H1 (cell line): ENCODE results near the gene ATP6V0E2. TPM values are rescaled to one million over a fixed set of nuclear protein-coding genes. Genes with fewer than 3 reads are reported as not detected.

Experiments used
- SIRT6 ChIP-seq: IDR thresholded peaks from one replicate; pipeline ENCODE4 v1.7.1; 2012; ENCODE audit warnings: low read length, inconsistent platforms
- TBP ChIP-seq: IDR thresholded peaks from 2 replicates; pipeline ENCODE4 v1.6.1; 2011; ENCODE audit warnings: low read depth, low read length, improper control_type of control experiment
- polyA plus RNA-seq, 7 experiments: library from polyadenylated mRNA; depleted of rRNA in 3 of 7; stranded (reverse) in 5 of 7; unstranded in 2 of 7; fragments of >200 nt in 5 of 7; fragments of 200-250 nt in 2 of 7; gene quantifications; 1 replicate in 5 of 7; 2 replicates in 1 of 7; 4 replicates in 1 of 7; pipeline versions ENCODE4 v1.2.1 to v1.2.3, GENCODE V29; 2011 to 2013; ENCODE audit warnings: missing spikeins in 2 of 7, mixed read lengths in 2 of 7
- total RNA-seq: library from RNA; stranded (reverse); fragmentation: NEBNext Ultra II Directional; extraction: Animal tissue kit (Norgen Biotek cat#: 25700); gene quantifications from 2 replicates; pipeline ENCODE4 v1.2.1, GENCODE V29; 2021
- TF ChIP-seq, protein P1 (sequence below): fragments of 300-600 bp; sonication (generic); IDR thresholded peaks from 2 replicates; pipeline ENCODE4 v1.7.1; 2012; ENCODE audit warnings: low read length, moderate library complexity, mild to moderate bottlenecking, inconsistent platforms; ENCODE audit not compliant: insufficient replicate concordance

The ATP6V0E2 gene
- total and polyA plus RNA-seq, 2 of the 8 experiments (the other 6 are each of a cell fraction or from before 2014, with no cell fraction given) = 26.1 to 47.9 TPM

DNA sequence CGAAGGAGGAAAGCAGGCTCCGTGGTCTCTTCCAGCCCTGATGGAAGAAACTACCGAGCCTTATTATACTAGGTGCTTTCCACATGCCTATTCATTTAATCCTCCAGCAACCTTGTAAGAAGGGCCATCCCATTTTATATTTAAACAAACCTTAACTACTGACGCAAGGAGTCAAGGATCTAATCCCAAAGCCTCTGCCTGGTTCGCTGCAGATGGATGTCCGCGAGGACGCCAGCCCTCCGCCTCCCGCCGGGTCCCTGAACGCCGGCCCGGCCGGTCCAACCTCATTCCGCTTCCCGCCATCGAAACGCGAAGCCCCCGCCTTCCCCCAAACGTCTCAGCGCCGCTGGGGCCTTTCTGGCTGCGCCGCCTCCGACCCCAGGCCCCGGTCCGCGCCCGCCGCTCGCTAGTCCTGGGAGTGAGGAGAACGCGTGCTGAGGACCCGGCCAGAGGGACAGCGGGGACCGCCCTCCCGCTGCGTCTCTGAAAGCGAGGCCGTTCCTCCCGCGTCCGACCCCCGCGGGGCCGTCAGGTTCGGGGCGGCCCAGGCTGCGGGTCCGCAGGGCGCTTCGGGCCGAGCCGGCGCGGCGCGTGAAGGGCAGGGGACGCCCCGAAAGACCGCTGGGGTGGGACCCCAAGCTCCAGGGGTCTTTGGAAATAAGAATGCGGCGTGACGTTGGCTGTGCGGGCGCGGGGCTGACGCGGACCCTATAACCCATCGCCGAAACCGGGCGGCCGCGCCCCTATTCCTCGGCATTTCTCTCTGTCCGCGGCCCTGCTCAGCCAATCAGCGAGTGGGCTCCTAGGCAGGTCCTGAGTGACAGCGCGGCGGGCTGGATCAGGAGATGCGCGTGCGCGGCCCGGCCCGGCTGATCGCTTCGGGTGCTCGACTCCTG, at the start of gene ATP6V0E2 (continued):
- TF ChIP-seq, protein P1, sequence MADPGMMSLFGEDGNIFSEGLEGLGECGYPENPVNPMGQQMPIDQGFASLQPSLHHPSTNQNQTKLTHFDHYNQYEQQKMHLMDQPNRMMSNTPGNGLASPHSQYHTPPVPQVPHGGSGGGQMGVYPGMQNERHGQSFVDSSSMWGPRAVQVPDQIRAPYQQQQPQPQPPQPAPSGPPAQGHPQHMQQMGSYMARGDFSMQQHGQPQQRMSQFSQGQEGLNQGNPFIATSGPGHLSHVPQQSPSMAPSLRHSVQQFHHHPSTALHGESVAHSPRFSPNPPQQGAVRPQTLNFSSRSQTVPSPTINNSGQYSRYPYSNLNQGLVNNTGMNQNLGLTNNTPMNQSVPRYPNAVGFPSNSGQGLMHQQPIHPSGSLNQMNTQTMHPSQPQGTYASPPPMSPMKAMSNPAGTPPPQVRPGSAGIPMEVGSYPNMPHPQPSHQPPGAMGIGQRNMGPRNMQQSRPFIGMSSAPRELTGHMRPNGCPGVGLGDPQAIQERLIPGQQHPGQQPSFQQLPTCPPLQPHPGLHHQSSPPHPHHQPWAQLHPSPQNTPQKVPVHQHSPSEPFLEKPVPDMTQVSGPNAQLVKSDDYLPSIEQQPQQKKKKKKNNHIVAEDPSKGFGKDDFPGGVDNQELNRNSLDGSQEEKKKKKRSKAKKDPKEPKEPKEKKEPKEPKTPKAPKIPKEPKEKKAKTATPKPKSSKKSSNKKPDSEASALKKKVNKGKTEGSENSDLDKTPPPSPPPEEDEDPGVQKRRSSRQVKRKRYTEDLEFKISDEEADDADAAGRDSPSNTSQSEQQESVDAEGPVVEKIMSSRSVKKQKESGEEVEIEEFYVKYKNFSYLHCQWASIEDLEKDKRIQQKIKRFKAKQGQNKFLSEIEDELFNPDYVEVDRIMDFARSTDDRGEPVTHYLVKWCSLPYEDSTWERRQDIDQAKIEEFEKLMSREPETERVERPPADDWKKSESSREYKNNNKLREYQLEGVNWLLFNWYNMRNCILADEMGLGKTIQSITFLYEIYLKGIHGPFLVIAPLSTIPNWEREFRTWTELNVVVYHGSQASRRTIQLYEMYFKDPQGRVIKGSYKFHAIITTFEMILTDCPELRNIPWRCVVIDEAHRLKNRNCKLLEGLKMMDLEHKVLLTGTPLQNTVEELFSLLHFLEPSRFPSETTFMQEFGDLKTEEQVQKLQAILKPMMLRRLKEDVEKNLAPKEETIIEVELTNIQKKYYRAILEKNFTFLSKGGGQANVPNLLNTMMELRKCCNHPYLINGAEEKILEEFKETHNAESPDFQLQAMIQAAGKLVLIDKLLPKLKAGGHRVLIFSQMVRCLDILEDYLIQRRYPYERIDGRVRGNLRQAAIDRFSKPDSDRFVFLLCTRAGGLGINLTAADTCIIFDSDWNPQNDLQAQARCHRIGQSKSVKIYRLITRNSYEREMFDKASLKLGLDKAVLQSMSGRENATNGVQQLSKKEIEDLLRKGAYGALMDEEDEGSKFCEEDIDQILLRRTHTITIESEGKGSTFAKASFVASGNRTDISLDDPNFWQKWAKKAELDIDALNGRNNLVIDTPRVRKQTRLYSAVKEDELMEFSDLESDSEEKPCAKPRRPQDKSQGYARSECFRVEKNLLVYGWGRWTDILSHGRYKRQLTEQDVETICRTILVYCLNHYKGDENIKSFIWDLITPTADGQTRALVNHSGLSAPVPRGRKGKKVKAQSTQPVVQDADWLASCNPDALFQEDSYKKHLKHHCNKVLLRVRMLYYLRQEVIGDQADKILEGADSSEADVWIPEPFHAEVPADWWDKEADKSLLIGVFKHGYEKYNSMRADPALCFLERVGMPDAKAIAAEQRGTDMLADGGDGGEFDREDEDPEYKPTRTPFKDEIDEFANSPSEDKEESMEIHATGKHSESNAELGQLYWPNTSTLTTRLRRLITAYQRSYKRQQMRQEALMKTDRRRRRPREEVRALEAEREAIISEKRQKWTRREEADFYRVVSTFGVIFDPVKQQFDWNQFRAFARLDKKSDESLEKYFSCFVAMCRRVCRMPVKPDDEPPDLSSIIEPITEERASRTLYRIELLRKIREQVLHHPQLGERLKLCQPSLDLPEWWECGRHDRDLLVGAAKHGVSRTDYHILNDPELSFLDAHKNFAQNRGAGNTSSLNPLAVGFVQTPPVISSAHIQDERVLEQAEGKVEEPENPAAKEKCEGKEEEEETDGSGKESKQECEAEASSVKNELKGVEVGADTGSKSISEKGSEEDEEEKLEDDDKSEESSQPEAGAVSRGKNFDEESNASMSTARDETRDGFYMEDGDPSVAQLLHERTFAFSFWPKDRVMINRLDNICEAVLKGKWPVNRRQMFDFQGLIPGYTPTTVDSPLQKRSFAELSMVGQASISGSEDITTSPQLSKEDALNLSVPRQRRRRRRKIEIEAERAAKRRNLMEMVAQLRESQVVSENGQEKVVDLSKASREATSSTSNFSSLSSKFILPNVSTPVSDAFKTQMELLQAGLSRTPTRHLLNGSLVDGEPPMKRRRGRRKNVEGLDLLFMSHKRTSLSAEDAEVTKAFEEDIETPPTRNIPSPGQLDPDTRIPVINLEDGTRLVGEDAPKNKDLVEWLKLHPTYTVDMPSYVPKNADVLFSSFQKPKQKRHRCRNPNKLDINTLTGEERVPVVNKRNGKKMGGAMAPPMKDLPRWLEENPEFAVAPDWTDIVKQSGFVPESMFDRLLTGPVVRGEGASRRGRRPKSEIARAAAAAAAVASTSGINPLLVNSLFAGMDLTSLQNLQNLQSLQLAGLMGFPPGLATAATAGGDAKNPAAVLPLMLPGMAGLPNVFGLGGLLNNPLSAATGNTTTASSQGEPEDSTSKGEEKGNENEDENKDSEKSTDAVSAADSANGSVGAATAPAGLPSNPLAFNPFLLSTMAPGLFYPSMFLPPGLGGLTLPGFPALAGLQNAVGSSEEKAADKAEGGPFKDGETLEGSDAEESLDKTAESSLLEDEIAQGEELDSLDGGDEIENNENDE = no peak
- TF ChIP-seq SIRT6 = no peak
- peak; percentile 34; the same call in 1 of the 2 replicates for TF ChIP-seq TBP
